HepG2 (cell line): Measurements from ENCODE around the gene PALM. TPM values are rescaled to one million over a fixed set of nuclear protein-coding genes. Genes with fewer than 3 reads are reported as not detected.

Experiments
- AGO1 ChIP-seq: fragments of 200-400 bp; formaldehyde crosslinking; IDR thresholded peaks from 2 replicates; pipeline ENCODE4 v1.6.1; 2017; ENCODE audit warnings: mild to moderate bottlenecking, low read depth, low read length, moderate library complexity; ENCODE audit not compliant: poor library complexity, severe bottlenecking
- BCL6 ChIP-seq: IDR thresholded peaks from 2 replicates; pipeline ENCODE4 v1.6.1; 2016; ENCODE audit warnings: missing genetic modification reagents, missing compliant biosample characterization
- ELF3 ChIP-seq: IDR thresholded peaks from 2 replicates; pipeline ENCODE4 v1.6.1; 2016; ENCODE audit warnings: missing genetic modification reagents, missing compliant biosample characterization
- HNRNPUL1 ChIP-seq: fragments of 200-400 bp; formaldehyde crosslinking; IDR thresholded peaks from 2 replicates; pipeline ENCODE4 v1.6.1; 2017; ENCODE audit warnings: low read depth, mild to moderate bottlenecking, low read length, moderate library complexity
- MXI1 ChIP-seq: IDR thresholded peaks from 3 replicates; pipeline ENCODE4 v1.6.1; 2012; ENCODE audit warnings: low read depth, low read length, inconsistent platforms, borderline replicate concordance
- PITX1 ChIP-seq: sonication (generic); formaldehyde crosslinking; IDR thresholded peaks from 2 replicates; pipeline ENCODE4 v1.5.1; 2020; ENCODE audit warnings: mild to moderate bottlenecking, missing genetic modification reagents
- RBFOX2 ChIP-seq: fragments of 200-400 bp; formaldehyde crosslinking; IDR thresholded peaks from 2 replicates; pipeline ENCODE4 v1.6.1; 2017; ENCODE audit warnings: low read depth, mild to moderate bottlenecking, low read length
- ZFP82 ChIP-seq: sonication (generic); formaldehyde crosslinking; IDR thresholded peaks from 2 replicates; pipeline ENCODE4 v1.5.1; 2020; ENCODE audit warnings: mild to moderate bottlenecking, missing genetic modification reagents, borderline replicate concordance
- ZMAT3 ChIP-seq: sonication (generic); formaldehyde crosslinking; conservative IDR thresholded peaks from 2 replicates; pipeline ENCODE4 v1.7.0; 2021; ENCODE audit warnings: missing genetic modification reagents
- ZNF468 ChIP-seq: sonication (generic); formaldehyde crosslinking; IDR thresholded peaks from 2 replicates; pipeline ENCODE4 v1.8.0; 2022; ENCODE audit warnings: mild to moderate bottlenecking, moderate library complexity, missing genetic modification reagents
- ZNF564 ChIP-seq: sonication (generic); formaldehyde crosslinking; IDR thresholded peaks from 2 replicates; pipeline ENCODE4 v1.8.1; 2023; ENCODE audit warnings: mild to moderate bottlenecking, missing genetic modification reagents
- polyA plus RNA-seq, 8 experiments: library from polyadenylated mRNA; depleted of rRNA in 3 of 8; stranded (reverse) in 7 of 8; unstranded in 1 of 8; fragments of >200 nt; fragmentation: Illumina TruSeq in 4 of 8; extraction: Trizol in 4 of 8; gene quantifications; 2 replicates each; pipeline versions ENCODE4 v1.2.1 to v1.2.3, GENCODE V29; 2011 to 2016; ENCODE audit warnings: low read depth in 4 of 8, missing spikeins in 1 of 8, mixed read lengths in 1 of 8; ENCODE audit not compliant: insufficient read depth in 1 of 8
- total RNA-seq, 5 experiments: library from RNA; depleted of rRNA; stranded (reverse); fragments of >200 nt; fragmentation: Illumina TruSeq; extraction: Trizol; gene quantifications; 2 replicates each; pipeline ENCODE4 v1.2.3, GENCODE V29; 2016; ENCODE audit warnings: low read depth in 1 of 5
- TF ChIP-seq, protein P1 (sequence below): sonication (generic); formaldehyde crosslinking; IDR thresholded peaks from 2 replicates; pipeline ENCODE4 v1.9.0; 2022; ENCODE audit warnings: missing genetic modification reagents, mild to moderate bottlenecking, borderline replicate concordance
- TF ChIP-seq, protein P2 (sequence below), 2 experiments: fragments of 450-650 bp in 1 of 2; sonication (generic) in 1 of 2; formaldehyde crosslinking; IDR thresholded peaks; 2 replicates each; pipeline versions ENCODE4 v1.5.0 to v1.8.0; 2020 to 2022; ENCODE audit warnings: mild to moderate bottlenecking in 1 of 2, missing genetic modification reagents in 1 of 2
- TF ChIP-seq, protein P3 (sequence below): sonication (generic); formaldehyde crosslinking; IDR thresholded peaks from 2 replicates; pipeline ENCODE4 v1.8.0; 2023; ENCODE audit warnings: mild to moderate bottlenecking, missing genetic modification reagents
- TF ChIP-seq, protein P4 (sequence below): sonication (generic); formaldehyde crosslinking; IDR thresholded peaks from 2 replicates; pipeline ENCODE4 v1.4.0; 2020; ENCODE audit warnings: missing genetic modification reagents
- TF ChIP-seq, protein P5 (sequence below): IDR thresholded peaks from 2 replicates; pipeline ENCODE4 v1.6.1; 2016; ENCODE audit warnings: missing biosample characterization, missing genetic modification reagents, low read depth
- TF ChIP-seq, protein P6 (sequence below): sonication (generic); formaldehyde crosslinking; IDR thresholded peaks from 2 replicates; pipeline ENCODE4 v1.5.0; 2020; ENCODE audit warnings: mild to moderate bottlenecking, missing genetic modification reagents

Gene PALM
- total and polyA plus RNA-seq, 2 of the 13 experiments (the other 11 are each of a cell fraction or from before 2014, with no cell fraction given) = 4.0 to 9.7 TPM

DNA sequence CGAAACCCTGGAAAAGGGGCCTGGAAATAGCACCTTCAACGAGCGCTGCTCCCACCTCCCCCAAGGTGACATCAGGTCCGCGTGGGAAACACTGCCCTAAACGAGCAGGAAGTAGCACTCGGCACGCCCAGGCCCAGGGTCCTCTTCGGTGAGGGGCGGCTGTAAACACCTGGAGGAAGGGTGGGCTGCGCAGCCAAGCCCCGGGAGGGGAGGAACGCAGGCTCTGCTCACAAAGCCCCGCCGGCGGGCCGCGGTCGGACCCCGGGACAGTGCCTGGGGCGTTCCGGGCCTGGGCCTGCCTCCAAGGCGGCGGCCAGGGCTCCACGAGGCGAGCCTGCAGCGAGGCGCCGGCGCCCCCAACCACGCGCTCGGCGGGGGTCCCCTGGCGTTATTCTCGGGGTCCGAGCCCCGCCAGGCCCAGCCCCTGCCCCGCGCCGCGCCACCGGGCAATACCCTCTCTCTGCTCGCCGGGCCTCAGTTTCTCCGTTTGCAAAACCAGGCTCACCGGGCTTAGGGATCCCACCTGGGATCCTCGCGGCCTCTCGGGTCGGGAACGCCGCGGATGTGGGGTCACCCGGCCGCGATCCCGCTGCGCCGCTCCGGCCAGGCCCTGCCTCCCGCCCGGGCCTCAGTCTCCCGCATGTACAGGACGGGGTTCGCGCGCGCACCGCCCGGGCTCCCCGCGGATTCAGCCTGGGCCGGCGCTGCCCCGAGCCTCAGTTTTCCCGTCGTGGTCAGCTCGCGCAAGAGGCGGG lies 46.4 kb upstream of the PALM start (continued):
- TF ChIP-seq, protein P1, sequence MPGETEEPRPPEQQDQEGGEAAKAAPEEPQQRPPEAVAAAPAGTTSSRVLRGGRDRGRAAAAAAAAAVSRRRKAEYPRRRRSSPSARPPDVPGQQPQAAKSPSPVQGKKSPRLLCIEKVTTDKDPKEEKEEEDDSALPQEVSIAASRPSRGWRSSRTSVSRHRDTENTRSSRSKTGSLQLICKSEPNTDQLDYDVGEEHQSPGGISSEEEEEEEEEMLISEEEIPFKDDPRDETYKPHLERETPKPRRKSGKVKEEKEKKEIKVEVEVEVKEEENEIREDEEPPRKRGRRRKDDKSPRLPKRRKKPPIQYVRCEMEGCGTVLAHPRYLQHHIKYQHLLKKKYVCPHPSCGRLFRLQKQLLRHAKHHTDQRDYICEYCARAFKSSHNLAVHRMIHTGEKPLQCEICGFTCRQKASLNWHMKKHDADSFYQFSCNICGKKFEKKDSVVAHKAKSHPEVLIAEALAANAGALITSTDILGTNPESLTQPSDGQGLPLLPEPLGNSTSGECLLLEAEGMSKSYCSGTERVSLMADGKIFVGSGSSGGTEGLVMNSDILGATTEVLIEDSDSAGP = no peak
- TF ChIP-seq ZNF468 (CRISPR knock-in tag) (no peak), ELF3 (CRISPR knock-in tag) (peak; percentile 65; the same call in 1 of the 2 replicates), BCL6 (CRISPR knock-in tag) (no peak), ZFP82 (CRISPR knock-in tag) (0 out of 2 replicates have a peak, but pooled peaks have one; percentile 29), ZMAT3 (0 out of 2 replicates have a peak, but pooled peaks have one; percentile 20), PITX1 (CRISPR knock-in tag) (0 out of 2 replicates have a peak, but pooled peaks have one; percentile 26), HNRNPUL1 (no peak), RBFOX2 (peak; percentile 91), MXI1 (peak; percentile 46; the same call in 1 of the 3 replicates), ZNF564 (0 out of 2 replicates have a peak, but pooled peaks have one; percentile 8), AGO1 (no peak)
- TF ChIP-seq, protein P2, sequence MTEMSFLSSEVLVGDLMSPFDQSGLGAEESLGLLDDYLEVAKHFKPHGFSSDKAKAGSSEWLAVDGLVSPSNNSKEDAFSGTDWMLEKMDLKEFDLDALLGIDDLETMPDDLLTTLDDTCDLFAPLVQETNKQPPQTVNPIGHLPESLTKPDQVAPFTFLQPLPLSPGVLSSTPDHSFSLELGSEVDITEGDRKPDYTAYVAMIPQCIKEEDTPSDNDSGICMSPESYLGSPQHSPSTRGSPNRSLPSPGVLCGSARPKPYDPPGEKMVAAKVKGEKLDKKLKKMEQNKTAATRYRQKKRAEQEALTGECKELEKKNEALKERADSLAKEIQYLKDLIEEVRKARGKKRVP (CRISPR knock-in tag; IDR thresholded peaks at IDR 0.05) = no peak
- TF ChIP-seq, protein P3, sequence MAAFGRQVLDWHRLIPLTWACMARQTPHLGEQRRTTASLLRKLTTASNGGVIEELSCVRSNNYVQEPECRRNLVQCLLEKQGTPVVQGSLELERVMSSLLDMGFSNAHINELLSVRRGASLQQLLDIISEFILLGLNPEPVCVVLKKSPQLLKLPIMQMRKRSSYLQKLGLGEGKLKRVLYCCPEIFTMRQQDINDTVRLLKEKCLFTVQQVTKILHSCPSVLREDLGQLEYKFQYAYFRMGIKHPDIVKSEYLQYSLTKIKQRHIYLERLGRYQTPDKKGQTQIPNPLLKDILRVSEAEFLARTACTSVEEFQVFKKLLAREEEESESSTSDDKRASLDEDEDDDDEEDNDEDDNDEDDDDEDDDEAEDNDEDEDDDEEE (CRISPR knock-in tag) = no peak
- TF ChIP-seq, protein P4, sequence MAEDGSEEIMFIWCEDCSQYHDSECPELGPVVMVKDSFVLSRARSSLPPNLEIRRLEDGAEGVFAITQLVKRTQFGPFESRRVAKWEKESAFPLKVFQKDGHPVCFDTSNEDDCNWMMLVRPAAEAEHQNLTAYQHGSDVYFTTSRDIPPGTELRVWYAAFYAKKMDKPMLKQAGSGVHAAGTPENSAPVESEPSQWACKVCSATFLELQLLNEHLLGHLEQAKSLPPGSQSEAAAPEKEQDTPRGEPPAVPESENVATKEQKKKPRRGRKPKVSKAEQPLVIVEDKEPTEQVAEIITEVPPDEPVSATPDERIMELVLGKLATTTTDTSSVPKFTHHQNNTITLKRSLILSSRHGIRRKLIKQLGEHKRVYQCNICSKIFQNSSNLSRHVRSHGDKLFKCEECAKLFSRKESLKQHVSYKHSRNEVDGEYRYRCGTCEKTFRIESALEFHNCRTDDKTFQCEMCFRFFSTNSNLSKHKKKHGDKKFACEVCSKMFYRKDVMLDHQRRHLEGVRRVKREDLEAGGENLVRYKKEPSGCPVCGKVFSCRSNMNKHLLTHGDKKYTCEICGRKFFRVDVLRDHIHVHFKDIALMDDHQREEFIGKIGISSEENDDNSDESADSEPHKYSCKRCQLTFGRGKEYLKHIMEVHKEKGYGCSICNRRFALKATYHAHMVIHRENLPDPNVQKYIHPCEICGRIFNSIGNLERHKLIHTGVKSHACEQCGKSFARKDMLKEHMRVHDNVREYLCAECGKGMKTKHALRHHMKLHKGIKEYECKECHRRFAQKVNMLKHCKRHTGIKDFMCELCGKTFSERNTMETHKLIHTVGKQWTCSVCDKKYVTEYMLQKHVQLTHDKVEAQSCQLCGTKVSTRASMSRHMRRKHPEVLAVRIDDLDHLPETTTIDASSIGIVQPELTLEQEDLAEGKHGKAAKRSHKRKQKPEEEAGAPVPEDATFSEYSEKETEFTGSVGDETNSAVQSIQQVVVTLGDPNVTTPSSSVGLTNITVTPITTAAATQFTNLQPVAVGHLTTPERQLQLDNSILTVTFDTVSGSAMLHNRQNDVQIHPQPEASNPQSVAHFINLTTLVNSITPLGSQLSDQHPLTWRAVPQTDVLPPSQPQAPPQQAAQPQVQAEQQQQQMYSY (CRISPR knock-in tag) = no peak
- TF ChIP-seq, protein P5, sequence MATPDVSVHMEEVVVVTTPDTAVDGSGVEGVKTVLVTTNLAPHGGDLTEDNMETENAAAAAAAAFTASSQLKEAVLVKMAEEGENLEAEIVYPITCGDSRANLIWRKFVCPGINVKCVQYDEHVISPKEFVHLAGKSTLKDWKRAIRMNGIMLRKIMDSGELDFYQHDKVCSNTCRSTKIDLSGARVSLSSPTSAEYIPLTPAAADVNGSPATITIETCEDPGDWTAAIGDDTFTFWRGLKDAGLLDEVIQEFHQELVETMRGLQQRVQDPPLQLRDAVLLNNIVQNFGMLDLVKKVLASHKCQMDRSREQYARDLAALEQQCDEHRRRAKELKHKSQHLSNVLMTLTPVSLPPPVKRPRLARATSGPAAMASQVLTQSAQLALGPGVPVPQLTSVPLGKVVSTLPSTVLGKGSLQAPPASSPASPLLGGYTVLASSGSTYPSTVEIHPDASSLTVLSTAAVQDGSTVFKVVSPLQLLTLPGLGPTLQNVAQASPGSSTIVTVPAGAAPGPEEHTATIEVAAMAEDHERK (CRISPR knock-in tag) = no peak
- TF ChIP-seq, protein P6, sequence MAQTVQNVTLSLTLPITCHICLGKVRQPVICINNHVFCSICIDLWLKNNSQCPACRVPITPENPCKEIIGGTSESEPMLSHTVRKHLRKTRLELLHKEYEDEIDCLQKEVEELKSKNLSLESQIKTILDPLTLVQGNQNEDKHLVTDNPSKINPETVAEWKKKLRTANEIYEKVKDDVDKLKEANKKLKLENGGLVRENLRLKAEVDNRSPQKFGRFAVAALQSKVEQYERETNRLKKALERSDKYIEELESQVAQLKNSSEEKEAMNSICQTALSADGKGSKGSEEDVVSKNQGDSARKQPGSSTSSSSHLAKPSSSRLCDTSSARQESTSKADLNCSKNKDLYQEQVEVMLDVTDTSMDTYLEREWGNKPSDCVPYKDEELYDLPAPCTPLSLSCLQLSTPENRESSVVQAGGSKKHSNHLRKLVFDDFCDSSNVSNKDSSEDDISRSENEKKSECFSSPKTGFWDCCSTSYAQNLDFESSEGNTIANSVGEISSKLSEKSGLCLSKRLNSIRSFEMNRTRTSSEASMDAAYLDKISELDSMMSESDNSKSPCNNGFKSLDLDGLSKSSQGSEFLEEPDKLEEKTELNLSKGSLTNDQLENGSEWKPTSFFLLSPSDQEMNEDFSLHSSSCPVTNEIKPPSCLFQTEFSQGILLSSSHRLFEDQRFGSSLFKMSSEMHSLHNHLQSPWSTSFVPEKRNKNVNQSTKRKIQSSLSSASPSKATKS (CRISPR knock-in tag) = no peak; the same call in 1 of the 2 replicates
